Astrocyte of the spinal cord (primary cell): ENCODE data around the gene DYNC1LI2.

Experiments
- DNase-seq: peaks from one replicate; pipeline ENCODE4 v3.0.0; 2011; ENCODE audit warnings: low read depth, low spot score
- H3K4me3 ChIP-seq: 2 replicates; pipeline ENCODE4 v1.5.1; 2011; ENCODE audit warnings: low read depth, mild to moderate bottlenecking, low read length, moderate library complexity
- in situ Hi-C: cut with HindIII; loops from 2 replicates; pipeline ENCODE4 v1.10.0; 2017; ENCODE audit warnings: low sequenced_read_pairs
- TF ChIP-seq, protein P1 (sequence below): IDR thresholded peaks from 2 replicates; pipeline ENCODE4 v1.5.1; 2012; ENCODE audit warnings: low read depth, mild to moderate bottlenecking, low read length, inconsistent platforms

The DYNC1LI2 gene

DNA sequence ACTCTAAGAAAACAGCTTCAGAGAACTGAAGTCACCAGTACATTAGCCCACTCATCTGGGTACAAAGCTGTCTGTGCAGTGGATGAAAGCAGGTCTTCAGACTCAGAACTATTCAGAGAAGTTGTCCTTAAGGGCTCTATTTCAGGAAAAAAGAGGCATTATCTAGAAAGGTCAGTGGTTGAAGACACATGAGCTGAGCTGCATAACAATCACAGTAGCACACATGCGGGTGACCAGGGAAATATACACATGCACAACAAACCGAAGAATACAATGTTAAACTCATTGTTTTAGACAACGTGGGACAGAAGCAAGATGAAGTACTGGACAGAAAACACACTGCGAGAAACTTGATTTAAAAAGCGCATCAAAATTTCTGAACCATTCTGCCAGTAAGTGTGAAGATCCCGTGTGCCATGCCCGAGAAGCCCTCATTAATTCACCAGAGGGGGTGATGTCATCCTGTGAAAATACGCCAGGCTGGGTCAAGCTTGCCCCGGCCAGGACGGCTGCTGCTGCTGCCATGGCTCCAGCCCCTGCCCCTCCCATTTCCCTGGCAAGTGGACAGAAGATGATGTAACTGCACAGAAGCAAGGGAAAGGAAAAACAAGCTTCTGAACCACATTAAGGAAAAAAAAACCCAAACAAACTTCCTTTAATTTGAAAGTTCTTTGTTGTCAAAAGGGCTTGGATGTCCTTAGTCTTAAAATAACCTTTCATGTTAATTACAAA is 10.1 kb downstream of the DYNC1LI2 start:
- TF ChIP-seq, protein P1, sequence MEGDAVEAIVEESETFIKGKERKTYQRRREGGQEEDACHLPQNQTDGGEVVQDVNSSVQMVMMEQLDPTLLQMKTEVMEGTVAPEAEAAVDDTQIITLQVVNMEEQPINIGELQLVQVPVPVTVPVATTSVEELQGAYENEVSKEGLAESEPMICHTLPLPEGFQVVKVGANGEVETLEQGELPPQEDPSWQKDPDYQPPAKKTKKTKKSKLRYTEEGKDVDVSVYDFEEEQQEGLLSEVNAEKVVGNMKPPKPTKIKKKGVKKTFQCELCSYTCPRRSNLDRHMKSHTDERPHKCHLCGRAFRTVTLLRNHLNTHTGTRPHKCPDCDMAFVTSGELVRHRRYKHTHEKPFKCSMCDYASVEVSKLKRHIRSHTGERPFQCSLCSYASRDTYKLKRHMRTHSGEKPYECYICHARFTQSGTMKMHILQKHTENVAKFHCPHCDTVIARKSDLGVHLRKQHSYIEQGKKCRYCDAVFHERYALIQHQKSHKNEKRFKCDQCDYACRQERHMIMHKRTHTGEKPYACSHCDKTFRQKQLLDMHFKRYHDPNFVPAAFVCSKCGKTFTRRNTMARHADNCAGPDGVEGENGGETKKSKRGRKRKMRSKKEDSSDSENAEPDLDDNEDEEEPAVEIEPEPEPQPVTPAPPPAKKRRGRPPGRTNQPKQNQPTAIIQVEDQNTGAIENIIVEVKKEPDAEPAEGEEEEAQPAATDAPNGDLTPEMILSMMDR, result no peak
- DNase-seq, result peak; percentile 96
- in situ Hi-C loops, result no loop called here
- H3K4me3 ChIP-seq, result no peak overlapping the region

- DNase-seq, result peak; percentile 27
- TF ChIP-seq, protein P1, result no peak
- no peak overlapping the region for H3K4me3 ChIP-seq
- in situ Hi-C loops, result no loop called here
Observed at GRCh38 chr16:66740533-66740932, 10.9 kb downstream of the DYNC1LI2 start.

GRCh38 chr16:66740010-66740409 is 11.4 kb downstream of the DYNC1LI2 start:
- TF ChIP-seq, protein P1, result peak; percentile 67
- DNase-seq, result peak; percentile 59
- no peak overlapping the region for H3K4me3 ChIP-seq
- in situ Hi-C loops, result no loop called here

DNA sequence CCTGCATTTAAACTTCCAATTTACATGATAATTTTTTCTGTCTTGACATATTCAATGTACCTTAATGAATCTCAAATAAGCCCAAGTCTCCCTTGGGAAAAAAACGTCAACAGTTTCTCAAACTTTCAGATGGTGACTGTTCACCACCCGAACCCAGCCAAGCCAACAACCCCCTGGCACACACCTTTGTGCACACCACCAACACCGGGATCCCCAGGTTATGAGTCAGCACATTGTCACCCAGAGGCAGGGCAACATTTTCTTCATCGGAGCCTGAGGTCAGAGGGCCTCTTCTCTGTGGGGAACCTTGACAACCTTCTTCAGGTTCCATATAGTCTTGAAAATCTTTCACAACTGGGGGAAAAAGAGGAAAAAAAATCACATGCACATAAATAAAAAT is 15.5 kb downstream of the DYNC1LI2 start:
- no peak overlapping the region for H3K4me3 ChIP-seq
- DNase-seq, result no peak
- in situ Hi-C loops, result no loop called here
- TF ChIP-seq, protein P1, result no peak

DNA sequence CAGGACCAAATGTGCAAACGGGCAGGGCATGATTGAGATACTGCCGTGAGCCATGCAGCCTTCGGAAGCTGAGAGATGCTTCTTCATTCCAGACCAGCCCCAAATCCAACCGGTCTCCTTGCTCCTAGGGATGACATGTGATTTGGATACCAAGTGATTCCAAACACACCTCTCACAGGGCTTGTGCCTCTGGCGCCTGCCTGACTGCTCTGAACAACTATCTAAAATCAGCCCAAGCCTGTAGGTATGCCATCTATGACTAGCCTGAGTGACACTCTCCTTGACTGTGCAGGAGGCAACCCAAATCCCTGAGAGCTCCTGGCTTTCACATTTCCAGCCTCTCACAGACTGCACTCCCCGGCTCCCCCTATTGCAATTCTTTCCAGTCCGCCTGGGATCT is 20.3 kb downstream of the DYNC1LI2 start:
- DNase-seq, result no peak
- TF ChIP-seq, protein P1, result no peak
- no peak overlapping the region for H3K4me3 ChIP-seq
- in situ Hi-C loops, result no loop called here

DNA sequence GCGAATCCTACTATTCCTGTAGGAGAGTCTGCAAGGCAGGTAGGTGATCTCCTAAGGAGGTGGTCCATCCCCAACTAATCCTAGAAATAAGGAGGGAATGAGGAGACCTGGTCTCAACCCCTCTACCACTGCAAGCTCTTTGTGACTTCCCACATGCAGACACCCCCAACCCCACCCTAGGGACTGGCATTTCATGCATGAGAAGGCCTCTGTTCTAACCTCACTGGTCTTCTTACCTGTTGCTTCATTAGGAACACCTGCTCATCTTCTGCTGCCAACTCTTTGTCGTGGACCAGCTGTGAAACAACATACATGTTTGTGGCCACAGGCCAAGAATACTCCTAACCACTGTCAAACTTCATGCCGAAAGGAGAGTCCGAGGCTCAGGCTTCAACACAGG is 22.6 kb downstream of the DYNC1LI2 start:
- DNase-seq, result no peak
- in situ Hi-C loops, result no loop called here
- H3K4me3 ChIP-seq, result no peak overlapping the region
- TF ChIP-seq, protein P1, result no peak
